Posterior vena cava (tissue), 2 donors: Measurements from ENCODE around the gene GPAM. TPM values are rescaled to one million over a fixed set of nuclear protein-coding genes. Genes with fewer than 3 reads are reported as not detected.

ENCODE experiments used
- total RNA-seq, 2 donors: library from RNA; stranded (reverse); fragmentation: NEBNext Ultra II Directional; extraction: Animal tissue kit (Norgen Biotek cat#: 25700); gene quantifications; one replicate each; pipeline ENCODE4 v1.2.1, GENCODE V29; 2021
- donor health status: DM: yes; HTN: yes; CAD: no.
- donor health status: DM: yes; HTN: yes; CAD: no.

The GPAM gene
- total RNA-seq, 2 donors from 2014 or later, result 11.8 to 13.8 TPM

Other genes with a start within 250 kb of the GPAM start
- not detected for gene TECTB, start 99.6 kb upstream of the GPAM start, total RNA-seq
- 10 to 100 TPM; 13.1 to 14.7 TPM for gene ACSL5, start 190.4 kb upstream of the GPAM start, total RNA-seq